Neural progenitor cell (in vitro differentiated cells): Measurements from ENCODE around the gene KRT3.

Experiments
- CTCF ChIP-seq: fragments of 200-600 bp; sonication (generic); IDR thresholded peaks from 2 replicates; pipeline ENCODE4 v1.5.1; 2017; ENCODE audit warnings: antibody characterized with exemption, mild to moderate bottlenecking
- EZH2 ChIP-seq: fragments of 200-600 bp; sonication (generic); IDR thresholded peaks from 2 replicates; pipeline ENCODE4 v1.6.1; 2017; ENCODE audit warnings: antibody characterized with exemption, mild to moderate bottlenecking, moderate library complexity

- TF ChIP-seq CTCF (no peak), EZH2 (no peak)
Measured at GRCh38 chr12:52799505-52800211, 3.7 kb upstream of the KRT3 start.
